GM12875 (cell line): ENCODE data around the gene NUP133.

Experiments used
- H3K4me3 ChIP-seq: one replicate; pipeline ENCODE4 v1.5.1; 2011; ENCODE audit warnings: low read depth, low read length, control low read depth
- TF ChIP-seq, protein P1 (sequence below): IDR thresholded peaks from 2 replicates; pipeline ENCODE4 v1.5.1; 2011; ENCODE audit warnings: low read depth, mild to moderate bottlenecking, control low read depth, inconsistent platforms, low read length, moderate library complexity, borderline replicate concordance; ENCODE audit not compliant: insufficient read depth

The NUP133 gene

GRCh38 chr1:229466887-229467286 is 41.3 kb downstream of the NUP133 start:
- H3K4me3 ChIP-seq, result no peak overlapping the region
- TF ChIP-seq, protein P1, sequence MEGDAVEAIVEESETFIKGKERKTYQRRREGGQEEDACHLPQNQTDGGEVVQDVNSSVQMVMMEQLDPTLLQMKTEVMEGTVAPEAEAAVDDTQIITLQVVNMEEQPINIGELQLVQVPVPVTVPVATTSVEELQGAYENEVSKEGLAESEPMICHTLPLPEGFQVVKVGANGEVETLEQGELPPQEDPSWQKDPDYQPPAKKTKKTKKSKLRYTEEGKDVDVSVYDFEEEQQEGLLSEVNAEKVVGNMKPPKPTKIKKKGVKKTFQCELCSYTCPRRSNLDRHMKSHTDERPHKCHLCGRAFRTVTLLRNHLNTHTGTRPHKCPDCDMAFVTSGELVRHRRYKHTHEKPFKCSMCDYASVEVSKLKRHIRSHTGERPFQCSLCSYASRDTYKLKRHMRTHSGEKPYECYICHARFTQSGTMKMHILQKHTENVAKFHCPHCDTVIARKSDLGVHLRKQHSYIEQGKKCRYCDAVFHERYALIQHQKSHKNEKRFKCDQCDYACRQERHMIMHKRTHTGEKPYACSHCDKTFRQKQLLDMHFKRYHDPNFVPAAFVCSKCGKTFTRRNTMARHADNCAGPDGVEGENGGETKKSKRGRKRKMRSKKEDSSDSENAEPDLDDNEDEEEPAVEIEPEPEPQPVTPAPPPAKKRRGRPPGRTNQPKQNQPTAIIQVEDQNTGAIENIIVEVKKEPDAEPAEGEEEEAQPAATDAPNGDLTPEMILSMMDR, result no peak

- TF ChIP-seq, protein P1, result no peak
- no peak overlapping the region for H3K4me3 ChIP-seq
Observed at GRCh38 chr1:229464672-229465071, 43.5 kb downstream of the NUP133 start.

- TF ChIP-seq, protein P1, result no peak
- no peak overlapping the region for H3K4me3 ChIP-seq
Observed at GRCh38 chr1:229461032-229461668, 47.0 kb downstream of the NUP133 start.

GRCh38 chr1:229459815-229460214 is 48.3 kb downstream of the NUP133 start:
- TF ChIP-seq, protein P1, result no peak

DNA sequence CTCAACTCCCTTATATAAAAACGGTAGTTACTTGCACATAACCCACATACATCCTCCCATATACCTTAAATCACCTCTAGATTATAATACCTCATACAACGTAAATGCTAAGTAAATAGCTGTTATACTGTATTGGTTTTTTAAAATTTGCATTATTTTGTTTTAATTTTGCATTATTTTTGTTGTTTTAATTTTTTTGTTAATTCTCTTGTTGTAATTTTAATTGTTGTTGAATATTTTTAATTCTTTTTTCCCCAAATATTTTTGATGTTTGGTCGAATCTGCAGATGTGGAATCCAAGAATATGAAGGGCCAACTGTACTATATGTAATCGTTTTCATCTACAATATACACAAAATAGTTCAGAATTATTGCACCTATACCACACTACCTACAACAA is 50.7 kb downstream of the NUP133 start:
- TF ChIP-seq, protein P1, result no peak

More at GRCh38 chr1:229459815-229460214, 48.3 kb downstream of the NUP133 start:
- no peak overlapping the region for H3K4me3 ChIP-seq

DNA sequence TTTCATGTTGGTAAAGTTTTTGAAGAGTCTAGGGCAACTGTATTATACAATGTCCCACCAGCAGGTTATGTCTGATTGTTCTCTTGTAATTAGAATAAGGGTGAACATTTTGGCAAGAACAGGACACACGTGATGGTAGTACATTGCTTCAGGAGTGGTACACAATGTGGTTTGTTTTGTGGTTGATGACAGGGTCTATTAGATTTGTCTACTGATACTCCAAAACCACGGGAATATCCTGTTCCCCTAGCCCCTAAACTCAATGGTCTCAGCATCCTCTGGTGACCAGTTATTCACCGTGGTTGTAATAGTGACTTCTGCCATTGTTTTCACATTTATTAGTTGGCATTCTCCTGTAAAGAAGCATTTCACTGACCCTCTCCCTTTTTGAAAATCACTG is 52.1 kb downstream of the NUP133 start:
- TF ChIP-seq, protein P1, result no peak
- no peak overlapping the region for H3K4me3 ChIP-seq

More for the DNA sequence above, 50.7 kb downstream of the NUP133 start:
- H3K4me3 ChIP-seq, result no peak overlapping the region

DNA sequence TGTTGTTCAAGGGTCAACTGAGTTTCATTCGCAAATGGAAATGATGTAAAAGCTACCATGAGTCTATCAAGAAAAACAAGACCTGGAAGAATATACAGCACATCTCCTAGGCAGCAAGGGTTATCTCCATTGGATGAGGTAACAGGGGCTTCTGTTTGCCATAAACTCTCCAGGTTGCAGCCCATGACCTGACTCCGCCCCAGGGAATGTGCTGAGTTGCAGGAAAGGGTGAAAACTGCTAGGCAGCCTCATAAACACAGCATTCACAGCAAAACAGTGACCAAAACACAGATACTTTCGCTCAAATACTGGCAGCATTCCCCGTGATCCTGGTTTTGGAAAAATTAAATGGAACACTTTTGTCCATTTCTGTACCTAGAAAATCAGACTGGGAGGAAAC is 54.1 kb downstream of the NUP133 start:
- TF ChIP-seq, protein P1, result no peak
- no peak overlapping the region for H3K4me3 ChIP-seq
